BLaER1 (cell line): ENCODE results near the gene PCDHGB7.
A peak's percentile ranks its signal among the peaks of the same experiment; 100 is the strongest.
"Not testable (repeated sequence)": the region's sequence is repeated elsewhere in the genome, so short reads cannot be mapped to it uniquely, and the experiment has no call there.

Experiments used
- H3K27ac ChIP-seq: shearing (Covaris generic); formaldehyde crosslinking; 2 replicates; pipeline ENCODE4 v1.8.1; 2022
- H3K27me3 ChIP-seq: shearing (Covaris generic); formaldehyde crosslinking; 2 replicates; pipeline ENCODE4 v1.8.1; 2022
- H3K36me3 ChIP-seq: shearing (Covaris generic); formaldehyde crosslinking; 2 replicates; pipeline ENCODE4 v1.8.1; 2022
- H3K4me1 ChIP-seq: shearing (Covaris generic); formaldehyde crosslinking; 2 replicates; pipeline ENCODE4 v1.8.1; 2022
- H3K4me2 ChIP-seq: shearing (Covaris generic); formaldehyde crosslinking; 2 replicates; pipeline ENCODE4 v1.8.1; 2022
- H3K4me3 ChIP-seq: shearing (Covaris generic); formaldehyde crosslinking; 2 replicates; pipeline ENCODE4 v1.8.1; 2022
- H3K9ac ChIP-seq: shearing (Covaris generic); formaldehyde crosslinking; 2 replicates; pipeline ENCODE4 v1.8.1; 2022
- H3K9me3 ChIP-seq: shearing (Covaris generic); formaldehyde crosslinking; 2 replicates; pipeline ENCODE4 v1.8.1; 2022
- H4K20me1 ChIP-seq: shearing (Covaris generic); formaldehyde crosslinking; 2 replicates; pipeline ENCODE4 v1.8.1; 2022
- Cebpa-rat ChIP-seq: shearing (Covaris generic); IDR thresholded peaks from 2 replicates; pipeline ENCODE4 v1.8.1; 2022

The PCDHGB7 gene

DNA sequence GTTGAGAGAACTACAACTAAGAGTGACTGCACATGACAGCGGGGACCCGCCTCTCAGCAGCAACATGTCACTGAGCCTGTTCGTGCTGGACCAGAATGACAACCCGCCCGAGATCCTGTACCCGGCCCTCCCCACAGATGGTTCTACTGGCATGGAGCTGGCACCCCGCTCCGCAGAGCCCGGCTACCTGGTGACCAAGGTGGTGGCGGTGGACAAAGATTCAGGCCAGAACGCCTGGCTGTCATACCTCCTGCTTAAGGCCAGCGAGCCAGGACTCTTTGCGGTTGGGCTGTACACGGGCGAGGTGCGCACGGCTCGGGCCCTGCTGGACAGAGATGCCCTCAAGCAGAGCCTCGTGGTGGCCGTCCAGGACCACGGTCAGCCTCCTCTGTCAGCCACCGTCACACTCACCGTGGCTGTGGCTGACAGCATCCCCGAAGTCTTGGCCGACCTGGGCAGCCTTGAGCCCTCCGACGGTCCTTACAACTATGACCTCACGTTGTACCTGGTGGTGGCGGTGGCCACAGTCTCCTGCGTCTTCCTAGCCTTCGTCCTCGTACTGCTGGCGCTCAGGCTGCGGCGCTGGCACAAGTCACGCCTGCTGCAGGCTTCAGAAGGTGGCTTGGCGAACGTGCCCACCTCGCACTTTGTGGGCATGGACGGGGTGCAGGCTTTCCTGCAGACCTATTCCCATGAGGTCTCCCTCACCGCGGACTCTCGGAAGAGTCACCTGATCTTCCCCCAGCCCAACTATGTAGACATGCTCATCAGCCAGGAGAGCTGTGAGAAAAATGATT, 32.8 kb upstream of the PCDHGB7 start:
- no peak for TF ChIP-seq Cebpa-rat
- Histone ChIP-seq H3K36me3 (no peaks in the 10 kb centered on the region), H3K4me1 (no peaks in the 10 kb centered on the region), H3K4me3 (no peak overlapping the region), H3K9ac (no peak overlapping the region), H3K4me2 (no peak overlapping the region), H3K9me3 (peaks cover 48% of the 10 kb centered on the region), H4K20me1 (no peaks in the 10 kb centered on the region), H3K27ac (no peak overlapping the region), H3K27me3 (no peaks in the 10 kb centered on the region)

DNA sequence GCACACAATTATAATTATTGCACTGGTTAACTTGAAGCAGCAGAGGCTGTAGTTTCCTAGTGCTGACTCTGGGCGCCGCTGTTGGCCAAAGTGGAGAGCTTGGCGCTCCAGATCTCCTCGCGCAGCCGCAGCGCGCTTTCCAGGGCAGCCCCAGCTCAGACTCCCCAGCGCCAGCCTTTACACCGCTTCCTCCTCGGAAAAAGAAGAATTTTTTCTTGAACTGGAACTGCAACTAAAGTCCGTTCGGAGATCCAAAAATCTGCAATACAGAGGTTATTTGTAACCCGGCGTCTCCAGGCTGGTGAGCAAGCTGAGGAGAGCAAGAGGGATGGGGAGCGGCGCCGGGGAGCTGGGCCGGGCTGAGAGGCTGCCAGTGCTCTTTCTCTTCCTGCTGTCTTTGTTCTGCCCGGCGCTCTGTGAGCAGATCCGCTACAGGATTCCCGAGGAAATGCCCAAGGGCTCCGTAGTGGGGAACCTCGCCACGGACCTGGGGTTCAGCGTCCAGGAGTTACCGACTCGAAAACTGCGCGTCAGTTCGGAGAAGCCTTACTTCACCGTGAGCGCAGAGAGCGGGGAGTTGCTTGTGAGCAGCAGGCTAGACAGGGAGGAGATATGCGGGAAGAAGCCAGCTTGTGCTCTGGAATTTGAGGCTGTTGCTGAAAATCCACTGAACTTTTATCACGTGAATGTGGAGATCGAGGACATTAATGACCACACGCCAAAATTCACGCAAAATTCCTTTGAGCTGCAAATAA, 29.7 kb upstream of the PCDHGB7 start, which contains the start of gene PCDHGB4:
PCDHGB4 (plus strand) TSS at position 142 of the 755 bp plus-strand sequence; CDS start at position 329, 187 bp downstream.
- H3K9ac ChIP-seq, result not testable (repeated sequence)

DNA sequence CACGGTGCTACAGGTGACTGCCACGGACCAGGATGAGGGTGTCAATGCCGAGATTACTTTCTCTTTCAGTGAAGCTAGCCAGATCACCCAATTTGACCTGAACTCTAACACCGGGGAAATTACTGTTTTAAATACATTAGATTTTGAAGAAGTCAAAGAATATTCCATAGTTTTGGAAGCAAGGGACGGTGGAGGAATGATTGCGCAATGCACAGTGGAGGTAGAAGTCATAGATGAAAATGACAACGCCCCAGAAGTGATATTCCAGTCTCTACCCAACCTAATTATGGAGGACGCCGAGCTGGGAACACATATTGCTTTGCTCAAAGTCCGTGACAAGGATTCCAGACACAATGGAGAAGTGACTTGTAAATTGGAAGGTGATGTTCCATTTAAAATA, 28.8 kb upstream of the PCDHGB7 start:
- no peak overlapping the region for H3K4me3 ChIP-seq
- H3K4me1 ChIP-seq, result no peaks in the 10 kb centered on the region
- peak; percentile 93 for TF ChIP-seq Cebpa-rat
- H4K20me1 ChIP-seq, result no peaks in the 10 kb centered on the region
- no peaks in the 10 kb centered on the region for H3K27me3 ChIP-seq
- no peak overlapping the region for H3K4me2 ChIP-seq
- H3K36me3 ChIP-seq, result no peaks in the 10 kb centered on the region
- no peak overlapping the region for H3K27ac ChIP-seq
- peaks cover 50% of the 10 kb centered on the region for H3K9me3 ChIP-seq
- no peak overlapping the region for H3K9ac ChIP-seq

More for the DNA sequence above, 29.7 kb upstream of the PCDHGB7 start, which contains the start of gene PCDHGB4:
- not testable (repeated sequence) for H3K27me3 ChIP-seq, H3K4me2 ChIP-seq, H4K20me1 ChIP-seq, H3K36me3 ChIP-seq, H3K4me3 ChIP-seq, H3K27ac ChIP-seq, H3K4me1 ChIP-seq
- H3K9me3 ChIP-seq, result peaks cover 49% of the 10 kb centered on the region

DNA sequence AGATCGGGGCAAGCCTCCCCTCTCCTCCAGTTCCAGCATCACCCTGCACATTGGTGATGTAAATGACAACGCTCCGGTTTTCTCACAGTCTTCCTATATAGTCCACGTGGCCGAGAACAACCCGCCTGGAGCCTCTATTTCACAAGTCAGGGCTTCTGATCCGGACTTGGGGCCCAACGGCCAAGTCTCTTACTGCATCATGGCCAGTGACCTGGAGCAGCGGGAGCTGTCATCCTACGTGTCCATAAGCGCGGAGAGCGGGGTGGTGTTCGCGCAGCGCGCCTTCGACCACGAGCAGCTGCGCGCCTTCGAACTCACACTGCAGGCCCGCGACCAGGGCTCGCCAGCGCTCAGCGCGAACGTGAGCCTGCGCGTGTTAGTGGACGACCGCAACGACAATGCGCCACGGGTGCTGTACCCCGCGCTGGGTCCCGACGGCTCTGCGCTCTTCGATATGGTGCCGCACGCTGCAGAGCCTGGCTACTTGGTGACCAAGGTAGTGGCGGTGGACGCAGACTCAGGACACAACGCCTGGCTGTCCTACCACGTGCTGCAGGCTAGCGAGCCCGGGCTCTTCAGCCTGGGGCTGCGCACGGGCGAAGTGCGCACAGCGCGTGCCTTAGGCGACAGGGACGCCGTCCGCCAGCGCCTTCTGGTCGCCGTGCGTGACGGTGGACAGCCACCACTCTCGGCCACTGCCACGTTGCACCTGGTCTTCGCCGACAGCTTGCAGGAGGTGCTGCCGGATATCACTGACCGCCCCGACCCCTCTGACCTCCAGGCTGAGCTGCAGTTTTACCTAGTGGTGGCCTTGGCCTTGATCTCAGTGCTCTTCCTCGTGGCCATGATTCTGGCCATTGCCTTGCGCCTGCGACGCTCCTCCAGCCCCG, 28.1 kb upstream of the PCDHGB7 start:
- Histone ChIP-seq H4K20me1 (no peaks in the 10 kb centered on the region), H3K36me3 (no peaks in the 10 kb centered on the region), H3K4me2 (no peak overlapping the region), H3K27ac (no peak overlapping the region), H3K9me3 (peaks cover 50% of the 10 kb centered on the region), H3K4me3 (no peak overlapping the region), H3K27me3 (no peaks in the 10 kb centered on the region), H3K9ac (no peak overlapping the region), H3K4me1 (no peaks in the 10 kb centered on the region)
- TF ChIP-seq Cebpa-rat, result no peak

DNA sequence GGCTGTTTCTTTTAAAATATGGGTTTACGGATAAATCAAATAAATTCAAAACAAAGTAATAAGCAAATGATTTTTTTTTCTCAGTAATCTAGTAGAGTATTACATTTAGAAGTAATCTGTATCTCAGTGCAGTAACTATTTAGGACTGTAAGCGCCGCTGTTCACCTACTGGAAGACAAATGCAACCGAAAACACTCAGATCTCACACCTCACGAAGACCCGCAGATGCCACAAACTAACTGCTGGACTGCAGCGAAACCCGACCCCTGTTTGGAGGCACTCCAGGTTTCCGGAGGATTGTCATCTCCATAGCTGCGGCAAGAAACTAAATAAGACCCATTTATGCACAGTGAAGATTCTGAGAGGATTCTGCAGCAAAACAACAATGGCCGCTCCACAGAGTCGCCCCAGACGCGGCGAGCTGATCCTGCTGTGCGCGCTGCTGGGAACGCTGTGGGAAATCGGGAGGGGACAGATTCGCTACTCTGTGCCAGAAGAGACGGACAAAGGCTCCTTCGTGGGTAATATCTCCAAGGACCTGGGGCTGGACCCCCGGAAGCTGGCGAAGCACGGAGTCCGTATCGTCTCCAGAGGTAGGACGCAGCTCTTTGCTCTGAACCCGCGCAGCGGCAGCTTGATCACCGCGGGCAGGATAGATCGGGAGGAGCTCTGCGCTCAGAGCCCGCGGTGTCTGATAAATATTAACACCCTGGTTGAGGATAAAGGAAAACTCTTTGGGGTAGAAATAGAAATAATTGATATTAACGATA, 24.9 kb upstream of the PCDHGB7 start, which contains the start of gene PCDHGA8:
PCDHGA8 (plus strand) TSS at position 205 of the 770 bp plus-strand sequence; CDS start at position 386, 181 bp downstream.
- Histone ChIP-seq H3K27me3 (no peaks in the 10 kb centered on the region), H3K9ac (no peak within 1 kb of the TSS), H3K4me1 (no peaks in the 10 kb centered on the region), H3K4me3 (no peak within 1 kb of the TSS), H3K36me3 (no peaks in the 10 kb centered on the region), H3K27ac (no peak within 1 kb of the TSS), H4K20me1 (no peaks in the 10 kb centered on the region), H3K9me3 (peaks cover 51% of the 10 kb centered on the region), H3K4me2 (no peak within 1 kb of the TSS)
- no peak for TF ChIP-seq Cebpa-rat

DNA sequence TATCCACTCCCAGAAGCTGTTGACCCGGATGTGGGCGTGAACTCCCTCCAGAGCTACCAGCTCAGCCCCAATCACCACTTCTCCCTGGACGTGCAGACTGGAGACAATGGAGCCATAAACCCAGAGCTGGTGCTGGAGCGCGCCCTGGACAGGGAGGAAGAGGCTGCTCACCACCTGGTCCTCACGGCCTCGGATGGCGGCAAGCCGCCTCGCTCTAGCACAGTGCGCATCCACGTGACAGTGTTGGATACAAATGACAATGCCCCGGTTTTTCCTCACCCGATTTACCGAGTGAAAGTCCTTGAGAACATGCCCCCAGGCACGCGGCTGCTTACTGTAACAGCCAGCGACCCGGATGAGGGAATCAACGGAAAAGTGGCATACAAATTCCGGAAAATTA, 24.2 kb upstream of the PCDHGB7 start:
- no peaks in the 10 kb centered on the region for H4K20me1 ChIP-seq
- H3K4me2 ChIP-seq, result no peak overlapping the region
- H3K9ac ChIP-seq, result no peak overlapping the region
- no peaks in the 10 kb centered on the region for H3K36me3 ChIP-seq
- peaks cover 52% of the 10 kb centered on the region for H3K9me3 ChIP-seq
- no peak overlapping the region for H3K4me3 ChIP-seq
- no peak overlapping the region for H3K27ac ChIP-seq
- no peaks in the 10 kb centered on the region for H3K4me1 ChIP-seq
- TF ChIP-seq Cebpa-rat, result no peak
- H3K27me3 ChIP-seq, result no peaks in the 10 kb centered on the region

DNA sequence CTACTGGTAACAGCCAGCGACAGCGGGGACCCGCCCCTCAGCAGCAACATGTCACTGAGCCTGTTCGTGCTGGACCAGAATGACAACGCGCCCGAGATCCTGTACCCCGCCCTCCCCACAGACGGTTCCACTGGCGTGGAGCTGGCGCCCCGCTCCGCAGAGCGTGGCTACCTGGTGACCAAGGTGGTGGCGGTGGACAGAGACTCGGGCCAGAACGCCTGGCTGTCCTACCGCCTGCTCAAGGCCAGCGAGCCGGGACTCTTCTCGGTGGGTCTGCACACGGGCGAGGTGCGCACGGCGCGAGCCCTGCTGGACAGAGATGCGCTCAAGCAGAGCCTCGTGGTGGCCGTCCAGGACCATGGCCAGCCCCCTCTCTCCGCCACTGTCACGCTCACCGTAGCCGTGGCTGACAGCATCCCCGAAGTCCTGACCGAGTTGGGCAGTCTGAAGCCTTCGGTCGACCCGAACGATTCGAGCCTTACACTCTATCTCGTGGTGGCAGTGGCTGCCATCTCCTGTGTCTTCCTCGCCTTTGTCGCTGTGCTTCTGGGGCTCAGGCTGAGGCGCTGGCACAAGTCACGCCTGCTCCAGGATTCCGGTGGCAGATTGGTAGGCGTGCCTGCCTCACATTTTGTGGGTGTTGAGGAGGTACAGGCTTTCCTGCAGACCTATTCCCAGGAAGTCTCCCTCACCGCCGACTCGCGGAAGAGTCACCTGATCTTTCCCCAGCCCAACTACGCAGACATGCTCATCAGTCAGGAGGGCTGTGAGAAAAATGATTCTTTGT, 22.9 kb upstream of the PCDHGB7 start:
- not testable (repeated sequence) for H3K4me1 ChIP-seq, H3K27ac ChIP-seq, H3K4me3 ChIP-seq, H3K9ac ChIP-seq, H3K27me3 ChIP-seq, H4K20me1 ChIP-seq, H3K36me3 ChIP-seq, H3K4me2 ChIP-seq
- H3K9me3 ChIP-seq, result peaks cover 52% of the 10 kb centered on the region

DNA sequence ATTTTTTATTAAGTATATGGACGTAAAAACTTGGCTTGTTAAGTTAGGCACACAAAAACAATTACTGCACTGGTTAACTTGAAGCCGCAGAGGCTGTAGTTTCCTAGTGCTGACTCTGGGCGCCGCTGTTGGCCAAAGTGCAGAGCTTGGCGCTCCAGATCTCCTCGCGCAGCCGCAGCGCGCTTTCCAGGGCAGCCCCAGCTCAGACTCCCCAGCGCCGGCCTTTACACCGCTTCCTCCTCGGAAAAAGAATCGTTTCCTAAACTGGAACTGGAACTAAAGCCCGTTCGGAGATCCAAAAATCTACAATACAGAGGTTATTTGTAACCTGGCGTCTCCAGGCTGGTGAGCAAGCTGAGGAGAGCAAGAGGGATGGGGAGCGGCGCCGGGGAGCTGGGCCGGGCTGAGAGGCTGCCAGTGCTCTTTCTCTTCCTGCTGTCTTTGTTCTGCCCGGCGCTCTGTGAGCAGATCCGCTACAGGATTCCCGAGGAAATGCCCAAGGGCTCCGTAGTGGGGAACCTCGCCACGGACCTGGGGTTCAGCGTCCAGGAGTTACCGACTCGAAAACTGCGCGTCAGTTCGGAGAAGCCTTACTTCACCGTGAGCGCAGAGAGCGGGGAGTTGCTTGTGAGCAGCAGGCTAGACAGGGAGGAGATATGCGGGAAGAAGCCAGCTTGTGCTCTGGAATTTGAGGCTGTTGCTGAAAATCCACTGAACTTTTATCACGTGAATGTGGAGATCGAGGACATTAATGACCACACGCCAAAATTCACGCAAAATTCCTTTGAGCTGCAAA, 19.5 kb upstream of the PCDHGB7 start, which contains the start of gene PCDHGB5:
PCDHGB5 (plus strand) TSS at position 192 of the 796 bp plus-strand sequence; CDS start at position 373, 181 bp downstream.
- H3K4me2 ChIP-seq, H3K27me3 ChIP-seq, H3K9ac ChIP-seq, H3K4me1 ChIP-seq, H3K4me3 ChIP-seq, H3K27ac ChIP-seq, H4K20me1 ChIP-seq, H3K36me3 ChIP-seq: not testable (repeated sequence)
- peaks cover 58% of the 10 kb centered on the region for H3K9me3 ChIP-seq
